K562 (cell line): Measurements from ENCODE around the gene CDR2L. TPM values are rescaled to one million over a fixed set of nuclear protein-coding genes. Genes with fewer than 3 reads are reported as not detected.
A peak's percentile ranks its signal among the peaks of the same experiment; 100 is the strongest.

Experiments
- CBFB ChIP-seq: sonication (generic); formaldehyde crosslinking; IDR thresholded peaks from 2 replicates; pipeline ENCODE4 v1.4.0; 2020; ENCODE audit warnings: mild to moderate bottlenecking, missing genetic modification reagents
- ELF1 ChIP-seq: fragments of 200-800 bp; sonication (Bioruptor generic); IDR thresholded peaks from 2 replicates; pipeline ENCODE4 v1.6.1; 2016; ENCODE audit warnings: missing genetic modification characterization, missing compliant biosample characterization
- EP300 ChIP-seq: IDR thresholded peaks from 2 replicates; pipeline ENCODE4 v1.6.1; 2012; ENCODE audit warnings: low read length, improper control_type of control experiment
- FOXK2 ChIP-seq, 2 experiments: fragments of 450-650 bp; IDR thresholded peaks in 1 of 2; conservative IDR thresholded peaks in 1 of 2; 2 replicates each; pipeline ENCODE4 v1.6.1; 2016; ENCODE audit warnings: low read depth in 2 of 2, mild to moderate bottlenecking in 1 of 2
- HMGN3 ChIP-seq: IDR thresholded peaks from 2 replicates; pipeline ENCODE4 v1.6.1; 2011; ENCODE audit warnings: borderline replicate concordance, low read depth, mild to moderate bottlenecking, mixed read lengths, low read length; ENCODE audit not compliant: insufficient read length; ENCODE audit errors: extremely low read depth
- JUNB ChIP-seq: fragments of 450-650 bp; formaldehyde crosslinking; conservative IDR thresholded peaks from 2 replicates; pipeline ENCODE4 v1.4.0; 2020; ENCODE audit warnings: mild to moderate bottlenecking
- KDM2B ChIP-seq: fragments of 250-450 bp; sonication (Bioruptor Pico); IDR thresholded peaks from 2 replicates; pipeline ENCODE4 v1.8.0; 2021; ENCODE audit warnings: mild to moderate bottlenecking, moderate library complexity
- NCOA6 ChIP-seq: fragments of 450-650 bp; IDR thresholded peaks from 2 replicates; pipeline ENCODE4 v1.6.1; 2017; ENCODE audit warnings: mild to moderate bottlenecking
- NEUROD1 ChIP-seq: fragments of 150-350 bp; IDR thresholded peaks from 2 replicates; pipeline ENCODE4 v1.6.1; 2014; ENCODE audit warnings: borderline replicate concordance, low read length, low read depth; ENCODE audit not compliant: partially characterized antibody
- PTBP1 ChIP-seq: fragments of 200-400 bp; formaldehyde crosslinking; IDR thresholded peaks from 2 replicates; pipeline ENCODE4 v1.6.1; 2017; ENCODE audit warnings: low read depth, low read length
- PURB ChIP-seq: sonication (generic); formaldehyde crosslinking; IDR thresholded peaks from 2 replicates; pipeline ENCODE4 v1.9.0; 2021; ENCODE audit warnings: low read depth, mild to moderate bottlenecking, missing genetic modification reagents
- SAP30 ChIP-seq: fragments of 200-600 bp; sonication (generic); IDR thresholded peaks from 2 replicates; pipeline ENCODE4 v1.6.1; 2012; ENCODE audit warnings: borderline replicate concordance, low read depth, mild to moderate bottlenecking, moderate library complexity, low read length, control low read depth, inconsistent platforms; ENCODE audit not compliant: insufficient read depth, poor library complexity, severe bottlenecking
- SIN3A ChIP-seq, 2 experiments: fragments of 150-350 bp in 1 of 2; IDR thresholded peaks; 2 replicates each; pipeline ENCODE4 v1.6.1; 2011 to 2016; ENCODE audit warnings: borderline replicate concordance in 2 of 2, low read depth in 2 of 2, low read length in 2 of 2, mild to moderate bottlenecking in 2 of 2, moderate library complexity in 2 of 2; ENCODE audit not compliant: control insufficient read depth in 1 of 2
- TBP ChIP-seq: optimal IDR thresholded peaks from 2 replicates; pipeline ENCODE3; 2011; ENCODE audit warnings: low read depth, low read length, improper control_type of control experiment
- ZBTB26 ChIP-seq: fragments of 450-650 bp; formaldehyde crosslinking; IDR thresholded peaks from 2 replicates; pipeline ENCODE4 v1.4.0; 2022; ENCODE audit warnings: missing genetic modification characterization
- ZEB2 ChIP-seq: fragments of 450-650 bp; IDR thresholded peaks from 2 replicates; pipeline ENCODE4 v1.6.1; 2016
- ZNF239 ChIP-seq: fragments of 250-450 bp; sonication (Bioruptor Pico); IDR thresholded peaks from 2 replicates; pipeline ENCODE4 v1.4.0; 2020; ENCODE audit warnings: mild to moderate bottlenecking
- ZNF639 ChIP-seq, 2 experiments: fragments of 200-800 bp in 1 of 2; sonication (Bioruptor generic) in 1 of 2; sonication (generic) in 1 of 2; formaldehyde crosslinking in 1 of 2; IDR thresholded peaks in 1 of 2; conservative IDR thresholded peaks in 1 of 2; 2 replicates each; pipeline versions ENCODE4 v1.5.0 to v1.6.1; 2016 to 2020; ENCODE audit warnings: missing compliant biosample characterization in 1 of 2, missing genetic modification characterization in 1 of 2, missing genetic modification reagents in 1 of 2
- ZNF695 ChIP-seq: fragments of 450-650 bp; formaldehyde crosslinking; IDR thresholded peaks from 2 replicates; pipeline ENCODE4 v1.4.0; 2020; ENCODE audit warnings: mild to moderate bottlenecking, moderate library complexity
- ZNF76 ChIP-seq: fragments of 250-450 bp; sonication (Bioruptor Pico); IDR thresholded peaks from 2 replicates; pipeline ENCODE4 v1.4.0; 2020; ENCODE audit warnings: mild to moderate bottlenecking, moderate library complexity, borderline replicate concordance
- polyA plus RNA-seq, 8 experiments: library from polyadenylated mRNA; depleted of rRNA in 4 of 8; stranded (reverse) in 5 of 8; unstranded in 3 of 8; fragments of >200 nt; fragmentation: Nextera tagmentation in 2 of 8; fragmentation: Illumina TruSeq in 1 of 8; extraction: Ambion mirVana in 2 of 8; extraction: Trizol in 1 of 8; gene quantifications; 2 replicates each; pipeline versions ENCODE4 v1.2.1 to v1.2.3, GENCODE V29; 2011 to 2014; ENCODE audit warnings: inconsistent platforms in 1 of 8, missing spikeins in 1 of 8
- total RNA-seq, 7 experiments: library from RNA; depleted of rRNA in 6 of 7; stranded (reverse); fragments of >200 nt in 6 of 7; fragmentation: Illumina TruSeq in 2 of 7; extraction: Trizol in 2 of 7; gene quantifications; 2 replicates each; pipeline versions ENCODE4 v1.2.1 to v1.2.3, GENCODE V29; 2011 to 2021; ENCODE audit warnings: low replicate concordance in 1 of 7
- TF ChIP-seq, protein P1 (sequence below): fragments of 450-650 bp; conservative IDR thresholded peaks from 2 replicates; pipeline ENCODE4 v1.6.1; 2016; ENCODE audit warnings: missing genetic modification characterization, low read depth, mild to moderate bottlenecking, control low read depth, missing compliant biosample characterization
- TF ChIP-seq, protein P2 (sequence below): fragments of 250-450 bp; sonication (Bioruptor Pico); IDR thresholded peaks from 2 replicates; pipeline ENCODE4 v1.8.0; 2022; ENCODE audit warnings: moderate library complexity, mild to moderate bottlenecking, inconsistent platforms

The CDR2L gene
- total and polyA plus RNA-seq, 9 of the 15 experiments (the other 6 are each of a cell fraction or from before 2014, with no cell fraction given): 2.7 to 16.0 (median 7.3) TPM

GRCh38 chr17:75012346-75013091, 25.1 kb downstream of the CDR2L start, which contains the start of gene MRPL58 (continued):
- TF ChIP-seq SIN3A (IDR thresholded peaks at IDR 0.05; ENCODE audit: borderline replicate concordance in 2 of 2, control insufficient read depth in 1 of 2, low read depth in 2 of 2, low read length in 2 of 2): peak in 1 of 2 experiments; percentile 92; a peak in 1 of 4 replicates
- TF ChIP-seq, protein P1, sequence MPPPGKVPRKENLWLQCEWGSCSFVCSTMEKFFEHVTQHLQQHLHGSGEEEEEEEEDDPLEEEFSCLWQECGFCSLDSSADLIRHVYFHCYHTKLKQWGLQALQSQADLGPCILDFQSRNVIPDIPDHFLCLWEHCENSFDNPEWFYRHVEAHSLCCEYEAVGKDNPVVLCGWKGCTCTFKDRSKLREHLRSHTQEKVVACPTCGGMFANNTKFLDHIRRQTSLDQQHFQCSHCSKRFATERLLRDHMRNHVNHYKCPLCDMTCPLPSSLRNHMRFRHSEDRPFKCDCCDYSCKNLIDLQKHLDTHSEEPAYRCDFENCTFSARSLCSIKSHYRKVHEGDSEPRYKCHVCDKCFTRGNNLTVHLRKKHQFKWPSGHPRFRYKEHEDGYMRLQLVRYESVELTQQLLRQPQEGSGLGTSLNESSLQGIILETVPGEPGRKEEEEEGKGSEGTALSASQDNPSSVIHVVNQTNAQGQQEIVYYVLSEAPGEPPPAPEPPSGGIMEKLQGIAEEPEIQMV (tag): no peak; the same call in 1 of the 2 replicates
- TF ChIP-seq ZNF76 (CRISPR knock-in tag): no peak
- TF ChIP-seq ZNF639 (CRISPR knock-in tag; conservative IDR thresholded peaks at IDR 0.05 in 1 of 2, IDR thresholded peaks at IDR 0.05 in 1 of 2): peak in 1 of 2 experiments; percentile 49; a peak in 1 of 4 replicates
- TF ChIP-seq, protein P2, sequence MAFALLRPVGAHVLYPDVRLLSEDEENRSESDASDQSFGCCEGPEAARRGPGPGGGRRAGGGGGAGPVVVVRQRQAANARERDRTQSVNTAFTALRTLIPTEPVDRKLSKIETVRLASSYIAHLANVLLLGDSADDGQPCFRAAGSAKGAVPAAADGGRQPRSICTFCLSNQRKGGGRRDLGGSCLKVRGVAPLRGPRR (CRISPR knock-in tag): 0 out of 2 replicates have a peak, but pooled peaks have one; percentile 62
- TF ChIP-seq TBP: peak; percentile 95
- TF ChIP-seq ZBTB26 (CRISPR knock-in tag): no peak
- TF ChIP-seq PTBP1: 0 out of 2 replicates have a peak, but pooled peaks have one; percentile 13
- TF ChIP-seq ZNF695: no peak
- TF ChIP-seq HMGN3: peak; percentile 84
- peak; percentile 61 for TF ChIP-seq NEUROD1
- TF ChIP-seq KDM2B: no peak
- peak; percentile 40; the same call in 1 of the 2 replicates for TF ChIP-seq ELF1
- TF ChIP-seq PURB: no peak
- peak; percentile 95 for TF ChIP-seq ZEB2
- TF ChIP-seq NCOA6: no peak
- peak; percentile 45 for TF ChIP-seq SAP30
- no peak for TF ChIP-seq JUNB (CRISPR knock-in tag)
- TF ChIP-seq CBFB (CRISPR knock-in tag): no peak; the same call in 1 of the 2 replicates
- TF ChIP-seq EP300: peak; percentile 40; the same call in 1 of the 2 replicates
- peak in 1 of 2 experiments; percentile 43; a peak in 1 of 4 replicates for TF ChIP-seq FOXK2 (conservative IDR thresholded peaks at IDR 0.05 in 1 of 2, IDR thresholded peaks at IDR 0.05 in 1 of 2; ENCODE audit: low read depth in 2 of 2)
- TF ChIP-seq ZNF239 (CRISPR knock-in tag): peak; percentile 26; the same call in 1 of the 2 replicates
